ENCODE measurements around the gene PRX.

DNA sequence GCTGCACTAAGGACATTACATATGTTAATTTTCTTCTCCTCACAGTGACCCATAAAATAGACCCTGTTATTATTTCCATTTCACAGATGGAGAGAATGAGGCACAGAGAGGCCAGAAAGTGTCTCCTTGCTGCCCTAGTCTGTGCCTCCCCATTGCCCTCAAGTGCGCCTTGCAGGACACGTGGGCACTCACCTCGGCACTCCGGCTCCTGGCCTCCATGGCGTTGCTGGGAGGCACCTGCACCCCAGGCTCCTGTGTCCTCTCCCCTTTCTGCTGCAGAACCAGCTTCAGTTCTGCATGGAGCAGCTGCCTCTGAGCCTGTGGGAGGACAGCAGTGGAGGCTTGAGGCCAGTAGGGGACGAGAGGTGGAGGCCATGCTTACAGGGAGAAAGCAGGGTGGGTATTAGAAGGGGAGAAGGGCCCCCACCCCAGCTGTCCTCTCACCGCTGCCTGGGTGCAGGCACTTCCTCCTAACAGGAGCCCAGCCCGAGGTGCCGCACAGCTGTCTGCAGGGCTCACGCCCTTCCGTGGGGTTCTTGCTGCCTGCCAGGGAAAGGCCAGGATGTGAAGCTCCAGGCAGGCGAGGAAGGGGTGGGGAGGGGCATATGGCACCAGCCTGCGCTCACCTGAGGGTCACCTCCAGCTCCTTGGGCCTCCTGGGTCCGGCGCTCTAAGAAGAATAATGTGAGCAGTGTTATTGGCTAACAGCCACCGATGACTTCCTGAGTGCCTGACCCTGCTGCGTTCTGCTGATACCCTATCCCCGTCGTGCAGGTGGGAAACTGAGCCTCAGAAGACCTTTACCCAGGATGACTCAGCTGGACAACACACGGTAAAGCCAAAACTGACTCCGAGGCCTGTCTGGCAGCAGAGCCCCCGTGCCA, 5.2 kb downstream of the PRX start:
- TF ChIP-seq EZH2 (IDR thresholded peaks at IDR 0.05; ENCODE audit: borderline replicate concordance, insufficient read depth, low read length, poor library complexity, severe bottlenecking): no peak
- TF ChIP-seq, protein P1, sequence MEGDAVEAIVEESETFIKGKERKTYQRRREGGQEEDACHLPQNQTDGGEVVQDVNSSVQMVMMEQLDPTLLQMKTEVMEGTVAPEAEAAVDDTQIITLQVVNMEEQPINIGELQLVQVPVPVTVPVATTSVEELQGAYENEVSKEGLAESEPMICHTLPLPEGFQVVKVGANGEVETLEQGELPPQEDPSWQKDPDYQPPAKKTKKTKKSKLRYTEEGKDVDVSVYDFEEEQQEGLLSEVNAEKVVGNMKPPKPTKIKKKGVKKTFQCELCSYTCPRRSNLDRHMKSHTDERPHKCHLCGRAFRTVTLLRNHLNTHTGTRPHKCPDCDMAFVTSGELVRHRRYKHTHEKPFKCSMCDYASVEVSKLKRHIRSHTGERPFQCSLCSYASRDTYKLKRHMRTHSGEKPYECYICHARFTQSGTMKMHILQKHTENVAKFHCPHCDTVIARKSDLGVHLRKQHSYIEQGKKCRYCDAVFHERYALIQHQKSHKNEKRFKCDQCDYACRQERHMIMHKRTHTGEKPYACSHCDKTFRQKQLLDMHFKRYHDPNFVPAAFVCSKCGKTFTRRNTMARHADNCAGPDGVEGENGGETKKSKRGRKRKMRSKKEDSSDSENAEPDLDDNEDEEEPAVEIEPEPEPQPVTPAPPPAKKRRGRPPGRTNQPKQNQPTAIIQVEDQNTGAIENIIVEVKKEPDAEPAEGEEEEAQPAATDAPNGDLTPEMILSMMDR (IDR thresholded peaks at IDR 0.05; ENCODE audit: poor library complexity, severe bottlenecking): no peak
- TF ChIP-seq RAD21 (conservative IDR thresholded peaks at IDR 0.05): no peak
- no peak for TF ChIP-seq POLR2AphosphoS5 (IDR thresholded peaks at IDR 0.05)
- TF ChIP-seq EP300 (conservative IDR thresholded peaks at IDR 0.05; ENCODE audit: poor library complexity, severe bottlenecking): no peak
- TF ChIP-seq, protein P2, sequence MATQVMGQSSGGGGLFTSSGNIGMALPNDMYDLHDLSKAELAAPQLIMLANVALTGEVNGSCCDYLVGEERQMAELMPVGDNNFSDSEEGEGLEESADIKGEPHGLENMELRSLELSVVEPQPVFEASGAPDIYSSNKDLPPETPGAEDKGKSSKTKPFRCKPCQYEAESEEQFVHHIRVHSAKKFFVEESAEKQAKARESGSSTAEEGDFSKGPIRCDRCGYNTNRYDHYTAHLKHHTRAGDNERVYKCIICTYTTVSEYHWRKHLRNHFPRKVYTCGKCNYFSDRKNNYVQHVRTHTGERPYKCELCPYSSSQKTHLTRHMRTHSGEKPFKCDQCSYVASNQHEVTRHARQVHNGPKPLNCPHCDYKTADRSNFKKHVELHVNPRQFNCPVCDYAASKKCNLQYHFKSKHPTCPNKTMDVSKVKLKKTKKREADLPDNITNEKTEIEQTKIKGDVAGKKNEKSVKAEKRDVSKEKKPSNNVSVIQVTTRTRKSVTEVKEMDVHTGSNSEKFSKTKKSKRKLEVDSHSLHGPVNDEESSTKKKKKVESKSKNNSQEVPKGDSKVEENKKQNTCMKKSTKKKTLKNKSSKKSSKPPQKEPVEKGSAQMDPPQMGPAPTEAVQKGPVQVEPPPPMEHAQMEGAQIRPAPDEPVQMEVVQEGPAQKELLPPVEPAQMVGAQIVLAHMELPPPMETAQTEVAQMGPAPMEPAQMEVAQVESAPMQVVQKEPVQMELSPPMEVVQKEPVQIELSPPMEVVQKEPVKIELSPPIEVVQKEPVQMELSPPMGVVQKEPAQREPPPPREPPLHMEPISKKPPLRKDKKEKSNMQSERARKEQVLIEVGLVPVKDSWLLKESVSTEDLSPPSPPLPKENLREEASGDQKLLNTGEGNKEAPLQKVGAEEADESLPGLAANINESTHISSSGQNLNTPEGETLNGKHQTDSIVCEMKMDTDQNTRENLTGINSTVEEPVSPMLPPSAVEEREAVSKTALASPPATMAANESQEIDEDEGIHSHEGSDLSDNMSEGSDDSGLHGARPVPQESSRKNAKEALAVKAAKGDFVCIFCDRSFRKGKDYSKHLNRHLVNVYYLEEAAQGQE (IDR thresholded peaks at IDR 0.05; ENCODE audit: borderline replicate concordance): no peak

Data from neural cell (in vitro differentiated cells).